Common myeloid progenitor, CD34-positive (primary cell): ENCODE data around the gene MAP4K4.

ENCODE experiments used
- CTCF ChIA-PET: fragments of 350-600 bp; sonication (Branson Sonifier 250); formaldehyde crosslinking; loops from one replicate; lab custom pipeline; 2021; ENCODE audit warnings: antibody characterized with exemption; lab: Charles Lee
- POLR2A ChIA-PET: fragments of 350-600 bp; sonication (Branson Sonifier 250); formaldehyde crosslinking; loops from one replicate; lab custom pipeline; 2021; ENCODE audit warnings: antibody characterized with exemption; lab: Charles Lee
- DNase-seq, 3 donors: peaks; one replicate each; pipeline versions ENCODE4 v3.0.0 to v3.0.0-alpha.2; 2013
- H3K27ac ChIP-seq, 2 experiments: 1 replicate in 1 of 2; 2 replicates in 1 of 2; pipeline ENCODE4 v1.7.0; 2013; ENCODE audit warnings: inconsistent platforms in 2 of 2, low read length in 2 of 2, mild to moderate bottlenecking in 2 of 2, low read depth in 1 of 2, moderate library complexity in 1 of 2; ENCODE audit not compliant: severe bottlenecking in 2 of 2, insufficient read depth in 1 of 2, poor library complexity in 1 of 2
- H3K27me3 ChIP-seq, 5 experiments: replicated peaks in 2 of 5; 1 replicate in 3 of 5; 2 replicates in 2 of 5; pipeline versions ENCODE4 v1.6.1 to v1.7.0; 2013; ENCODE audit warnings: low read length in 4 of 5, mild to moderate bottlenecking in 2 of 5, moderate library complexity in 2 of 5, inconsistent platforms in 1 of 5; ENCODE audit not compliant: insufficient read depth in 5 of 5, control insufficient read depth in 4 of 5
- H3K36me3 ChIP-seq, 4 experiments: 1 replicate in 2 of 4; 2 replicates in 2 of 4; pipeline versions ENCODE4 v1.6.1 to v1.7.0; 2013; ENCODE audit warnings: low read length in 3 of 4, control low read depth in 1 of 4, mild to moderate bottlenecking in 1 of 4; ENCODE audit not compliant: control insufficient read depth in 4 of 4, insufficient read depth in 4 of 4
- H3K4me1 ChIP-seq, 4 experiments: 1 replicate in 3 of 4; 2 replicates in 1 of 4; pipeline versions ENCODE4 v1.6.1 to v1.7.1; 2013; ENCODE audit warnings: low read length in 3 of 4, mild to moderate bottlenecking in 3 of 4, control low read depth in 1 of 4, inconsistent platforms in 1 of 4, moderate library complexity in 1 of 4; ENCODE audit not compliant: control insufficient read depth in 4 of 4, insufficient read depth in 4 of 4; ENCODE audit errors: control extremely low read depth in 1 of 4
- H3K4me3 ChIP-seq, 7 experiments: 1 replicate in 4 of 7; 2 replicates in 3 of 7; pipeline versions ENCODE4 v1.5.1 to v1.7.0; 2013; ENCODE audit warnings: mild to moderate bottlenecking in 7 of 7, low read length in 6 of 7, moderate library complexity in 6 of 7, inconsistent platforms in 2 of 7, low read depth in 2 of 7, control low read depth in 1 of 7; ENCODE audit not compliant: insufficient read depth in 4 of 7, control insufficient read depth in 1 of 7; ENCODE audit errors: extremely low read depth in 1 of 7
- H3K9me3 ChIP-seq, 5 experiments: 1 replicate in 4 of 5; 2 replicates in 1 of 5; pipeline versions ENCODE4 v1.6.1 to v1.7.1; 2013; ENCODE audit warnings: low read length in 4 of 5, mild to moderate bottlenecking in 2 of 5, inconsistent platforms in 1 of 5, low read depth in 1 of 5, moderate library complexity in 1 of 5; ENCODE audit not compliant: control insufficient read depth in 4 of 5, insufficient read depth in 2 of 5; ENCODE audit errors: control extremely low read depth in 1 of 5
- WGBS: methylation state at CpG from one replicate; pipeline ENCODE4 v1.1.5; 2013; ENCODE audit not compliant: insufficient coverage; 5-methylcytosine and 5-hydroxymethylcytosine counted together

MAP4K4 gene

GRCh38 chr2:101893681-101894381, 196.3 kb downstream of the MAP4K4 start:
- no peak overlapping the region for H3K27ac ChIP-seq
- peaks cover 2 to 44% (median 28%) of the 10 kb centered on the region in 4 experiments for H3K36me3 ChIP-seq
- H3K4me3 ChIP-seq, result no peak overlapping the region
- H3K27me3 ChIP-seq, result no peaks in the 10 kb centered on the region
- CTCF ChIA-PET, result no interaction called here
- WGBS, result 90% methylated on average over 2 of the region's 9 CpGs
- no peak for DNase-seq
- H3K9me3 ChIP-seq, result no peaks in the 10 kb centered on the region
- H3K4me1 ChIP-seq, result no peaks in the 10 kb centered on the region
- POLR2A ChIA-PET, result no interaction called here

GRCh38 chr2:101895039-101895438, 197.5 kb downstream of the MAP4K4 start:
- Histone ChIP-seq H3K9me3 (no peaks in the 10 kb centered on the region), H3K4me1 (no peaks in the 10 kb centered on the region), H3K4me3 (no peak overlapping the region), H3K27me3 (no peaks in the 10 kb centered on the region), H3K36me3 (peaks cover 0 to 33% (median 19%) of the 10 kb centered on the region in 4 experiments), H3K27ac (no peak overlapping the region)
- no peak for DNase-seq
- ChIA-PET POLR2A (no interaction called here), CTCF (interaction anchor here (1.6 kb wide), 1 partner anchor 11 kb away, joined by 6 read pairs; no protein-coding TSS in a partner anchor)
- 96% methylated on average over 4 of the region's 7 CpGs for WGBS

DNA sequence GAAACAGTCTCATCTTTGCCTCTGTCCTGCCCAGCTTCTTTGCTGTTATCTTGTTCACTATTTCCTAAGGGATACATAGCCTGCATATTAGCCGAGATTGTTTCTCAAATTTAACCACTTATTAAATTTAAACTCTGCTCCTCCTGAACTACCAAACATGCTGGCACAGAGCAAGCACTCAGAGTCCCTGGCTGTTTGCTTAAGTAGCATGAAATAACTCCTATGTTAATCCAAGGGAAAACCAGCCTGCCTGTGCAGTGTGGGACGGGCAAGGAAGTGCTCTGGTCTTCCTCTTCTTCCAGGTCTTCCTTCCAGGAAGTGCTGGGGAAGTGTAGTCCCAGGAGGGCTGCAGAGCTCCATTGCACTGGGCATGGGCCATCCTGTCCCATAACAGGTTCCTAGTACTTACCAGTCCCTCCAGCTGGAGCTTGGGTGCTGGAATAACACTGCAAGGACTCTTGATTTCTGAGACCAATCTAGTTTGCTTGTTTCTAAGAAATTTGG, 198.4 kb downstream of the MAP4K4 start:
- H3K27ac ChIP-seq, result no peak overlapping the region
- no peak overlapping the region for H3K4me3 ChIP-seq
- WGBS, result 93% methylated on average over 2 of the region's 2 CpGs
- peaks cover 0 to 2% (median 0%) of the 10 kb centered on the region in 5 experiments for H3K27me3 ChIP-seq
- peaks cover 0 to 7% (median 0%) of the 10 kb centered on the region in 5 experiments for H3K9me3 ChIP-seq
- H3K4me1 ChIP-seq, result no peaks in the 10 kb centered on the region
- peaks cover 0 to 31% (median 19%) of the 10 kb centered on the region in 4 experiments for H3K36me3 ChIP-seq
- ChIA-PET CTCF (interaction anchor here (1.3 to 1.6 kb wide), 2 partner anchors 11 to 12 kb away, joined by 6 to 12 read pairs; no protein-coding TSS in a partner anchor), POLR2A (no interaction called here)
- DNase-seq, result no peak

DNA sequence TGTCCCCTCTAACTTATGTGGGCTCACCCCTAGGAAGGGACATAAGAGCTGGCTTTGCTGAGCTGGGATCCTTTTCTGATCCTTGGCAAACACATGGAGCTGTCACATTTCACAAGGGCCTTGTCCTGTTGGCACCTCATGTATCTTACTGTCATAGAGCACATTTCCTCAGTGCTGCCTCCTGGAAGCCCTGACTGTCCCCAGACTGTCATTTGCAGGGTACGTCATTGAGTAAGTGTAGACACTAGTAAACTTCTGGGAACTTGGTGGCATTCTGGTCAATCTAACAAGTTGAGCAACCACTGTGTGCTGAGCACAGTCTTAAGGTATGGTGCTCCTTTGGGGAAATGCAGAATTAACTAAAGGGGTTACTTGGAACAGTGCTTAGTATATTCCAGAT, 199.8 kb downstream of the MAP4K4 start:
- H3K9me3 ChIP-seq, result peaks cover 0 to 11% (median 2%) of the 10 kb centered on the region in 5 experiments

DNA sequence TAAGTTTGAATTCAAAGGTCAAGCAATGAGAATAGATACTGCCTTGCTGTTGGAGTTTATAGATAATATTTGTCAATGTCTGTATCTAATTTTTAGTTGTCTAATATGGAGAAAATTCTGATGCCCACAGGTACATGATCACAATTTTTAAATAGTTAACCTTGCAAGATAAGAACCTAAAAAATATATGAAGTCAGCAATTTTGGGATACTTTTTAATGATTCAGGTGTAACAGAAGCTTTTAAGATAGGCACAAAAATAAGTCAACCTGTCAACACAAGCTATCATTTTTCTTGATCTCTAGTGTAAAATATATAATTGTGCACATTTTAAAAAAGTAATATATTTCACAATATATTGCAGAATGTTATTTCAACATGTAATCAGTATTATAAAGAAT, 201.8 kb downstream of the MAP4K4 start:
- no peak for DNase-seq
- H3K36me3 ChIP-seq, result peaks cover 0 to 4% (median 0%) of the 10 kb centered on the region in 4 experiments
- ChIA-PET CTCF (interaction anchor here (4.5 kb wide), 1 partner anchor 15 kb away, joined by 16 read pairs; no protein-coding TSS in a partner anchor), POLR2A (no interaction called here)
- H3K4me3 ChIP-seq, result no peak overlapping the region
- H3K4me1 ChIP-seq, result no peaks in the 10 kb centered on the region
- H3K9me3 ChIP-seq, result peaks cover 0 to 14% (median 4%) of the 10 kb centered on the region in 5 experiments
- peaks cover 0 to 2% (median 0%) of the 10 kb centered on the region in 5 experiments for H3K27me3 ChIP-seq
- H3K27ac ChIP-seq, result no peak overlapping the region

More for the DNA sequence above, 199.8 kb downstream of the MAP4K4 start:
- no peak overlapping the region for H3K27ac ChIP-seq
- H3K27me3 ChIP-seq, result peaks cover 0 to 2% (median 0%) of the 10 kb centered on the region in 5 experiments
- 100% methylated on average over 1 of the region's 1 CpG for WGBS
- no peaks in the 10 kb centered on the region for H3K4me1 ChIP-seq
- peaks cover 0 to 22% (median 11%) of the 10 kb centered on the region in 4 experiments for H3K36me3 ChIP-seq
- no peak overlapping the region for H3K4me3 ChIP-seq
- ChIA-PET CTCF (interaction anchor here (0.5 to 1.3 kb wide), 3 partner anchors 12 to 60 kb away, joined by 3 to 12 read pairs (median 3); no protein-coding TSS in a partner anchor), POLR2A (no interaction called here)
- no peak for DNase-seq

GRCh38 chr2:101899871-101900270, 202.4 kb downstream of the MAP4K4 start:
- no peak for DNase-seq
- ChIA-PET POLR2A (no interaction called here), CTCF (interaction anchor here (4.5 kb wide), 1 partner anchor 16 kb away, joined by 16 read pairs; no protein-coding TSS in a partner anchor)
- Histone ChIP-seq H3K4me1 (no peaks in the 10 kb centered on the region), H3K27ac (no peak overlapping the region), H3K4me3 (no peak overlapping the region), H3K36me3 (peaks cover 0 to 3% (median 0%) of the 10 kb centered on the region in 4 experiments), H3K27me3 (peaks cover 0 to 2% (median 0%) of the 10 kb centered on the region in 5 experiments), H3K9me3 (peaks cover 0 to 14% (median 4%) of the 10 kb centered on the region in 5 experiments)
- WGBS, result no CpG with 5 or more reads among the region's 1 CpG

DNA sequence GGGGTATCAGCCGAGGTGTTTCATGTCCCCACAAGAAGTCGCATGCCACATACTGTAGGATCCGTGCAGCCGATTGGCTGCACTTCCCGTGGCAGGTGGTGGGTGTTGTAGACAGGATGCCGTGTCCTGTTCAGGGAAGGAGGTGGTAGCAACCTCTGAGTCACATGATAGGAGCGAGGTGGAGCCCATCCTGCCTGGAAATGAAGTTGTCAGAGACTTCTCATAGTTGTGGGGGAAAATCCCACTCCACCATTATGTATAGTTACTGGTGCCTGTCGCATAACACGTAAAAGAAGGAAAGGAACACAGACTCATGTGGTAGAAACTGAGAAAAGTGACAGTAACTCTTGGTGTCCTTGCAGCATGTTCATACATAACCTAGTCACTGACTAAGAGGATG, 202.9 kb downstream of the MAP4K4 start:
- DNase-seq, result no peak
- POLR2A ChIA-PET, result no interaction called here
- peaks cover 0 to 2% (median 0%) of the 10 kb centered on the region in 5 experiments for H3K27me3 ChIP-seq
- H3K4me1 ChIP-seq, result no peaks in the 10 kb centered on the region
- 93% methylated on average over 8 of the region's 9 CpGs for WGBS
- no peak overlapping the region for H3K27ac ChIP-seq
- H3K9me3 ChIP-seq, result peaks cover 0 to 14% (median 4%) of the 10 kb centered on the region in 5 experiments
- H3K4me3 ChIP-seq, result no peak overlapping the region
- CTCF ChIA-PET, result interaction anchor here (0.6 to 4.5 kb wide), 2 partner anchors 16 to 40 kb away, joined by 3 to 16 read pairs; no protein-coding TSS in a partner anchor
- H3K36me3 ChIP-seq, result no peaks in the 10 kb centered on the region
